Activated naive CD4-positive, alpha-beta T cell treated with anti-CD3 and anti-CD28 coated beads for 36 hours (primary cell): ENCODE data around the gene TMEM14A. TPM values are rescaled to one million over a fixed set of nuclear protein-coding genes. Genes with fewer than 3 reads are reported as not detected.

Experiments
- CTCF ChIA-PET: fragments of 350-600 bp; sonication (Branson Sonifier 250); formaldehyde crosslinking; loops from one replicate; lab custom pipeline; 2021; ENCODE audit warnings: antibody characterized with exemption; lab: Charles Lee
- DNase-seq: peaks from one replicate; pipeline ENCODE4 v3.0.0-alpha.2; 2020
- H3K27ac Mint-ChIP-seq: one replicate; pipeline ENCODE4 v1.8.0; 2021; ENCODE audit warnings: mild to moderate bottlenecking, mixed read lengths
- H3K27me3 Mint-ChIP-seq: one replicate; pipeline ENCODE4 v1.8.0; 2021; ENCODE audit warnings: low read depth, mixed read lengths
- H3K36me3 Mint-ChIP-seq: one replicate; pipeline ENCODE4 v1.8.0; 2021; ENCODE audit warnings: low read depth, mixed read lengths
- H3K4me1 Mint-ChIP-seq: one replicate; pipeline ENCODE4 v1.8.0; 2021; ENCODE audit warnings: low read depth, mixed read lengths
- H3K4me3 Mint-ChIP-seq: one replicate; pipeline ENCODE4 v1.8.0; 2021; ENCODE audit warnings: mild to moderate bottlenecking, moderate library complexity, mixed read lengths
- H3K9me3 Mint-ChIP-seq: one replicate; pipeline ENCODE4 v1.8.0; 2021; ENCODE audit warnings: mixed read lengths
- intact Hi-C: fragments of 100-400 bp; cut with micrococcal nuclease; formaldehyde crosslinking; loops from one replicate; pipeline ENCODE4 v1.15.1; 2023
- total RNA-seq, 2 experiments: library from RNA; stranded (reverse); gene quantifications; one replicate each; pipeline ENCODE4 v1.2.3, GENCODE V29; 2021

TMEM14A gene
- total RNA-seq: 10 to 100 TPM; 10.4 to 11.0 TPM

DNA sequence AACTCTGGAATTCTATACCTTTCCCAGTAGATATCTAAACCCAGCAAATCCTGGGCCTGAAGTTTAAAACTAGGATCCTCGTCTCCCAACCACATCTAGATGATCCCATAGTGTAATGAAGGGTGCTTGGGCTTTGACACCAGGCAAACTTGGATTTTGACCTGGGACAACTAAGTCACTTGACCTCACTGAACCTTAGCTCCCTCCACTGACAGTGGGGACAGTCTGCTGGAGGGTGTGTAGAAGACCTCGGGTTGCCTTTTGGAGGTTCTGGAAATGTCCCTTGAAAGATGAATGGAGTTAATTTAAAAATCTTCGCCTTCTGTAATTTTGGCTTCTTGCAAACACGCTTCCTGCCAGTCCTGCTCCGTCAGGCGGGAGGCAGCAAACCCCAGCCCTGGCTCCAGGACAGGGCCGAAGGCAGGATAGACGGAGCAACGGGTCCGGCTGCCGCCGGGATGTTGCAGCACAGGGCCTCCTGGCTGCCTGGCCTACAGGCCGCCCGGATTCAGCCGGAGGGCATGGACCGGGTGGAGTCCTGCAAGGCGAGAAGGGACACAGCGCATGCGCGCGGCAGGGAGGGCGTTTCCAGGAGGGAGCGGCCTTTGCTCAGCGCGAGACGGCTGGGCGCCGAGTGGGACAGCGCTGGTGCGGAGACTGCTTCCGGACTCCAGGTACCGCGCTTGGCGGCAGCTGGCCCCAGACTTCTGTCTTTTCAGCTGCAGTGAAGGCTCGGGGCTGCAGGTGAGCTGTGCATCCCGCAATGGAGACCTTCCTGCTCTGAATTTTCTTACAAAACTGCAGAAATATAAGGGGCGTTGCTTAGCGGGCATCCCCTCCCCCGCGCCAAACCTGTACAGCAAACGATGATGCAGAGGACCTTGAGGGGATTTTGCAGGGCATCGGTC, at the start of gene TMEM14A:
TSS of gene TMEM14A (plus strand) at position 612 of the 908 bp plus-strand sequence. CDS start 5,990 bp downstream, outside the sequence.
- CTCF ChIA-PET: interaction anchor here (0.6 to 2.8 kb wide), 5 partner anchors 19 to 256 kb away, joined by 3 to 12 read pairs (median 4); no protein-coding TSS in a partner anchor
- H3K27ac Mint-ChIP-seq: peak within 1 kb of the TSS; percentile 51
- peak within 1 kb of the TSS; percentile 82 for H3K4me3 Mint-ChIP-seq
- H3K4me1 Mint-ChIP-seq: peaks cover 27% of the 10 kb centered on the region
- peak; percentile 93 for DNase-seq
- intact Hi-C loops: loop anchor here (1.0 to 5.0 kb wide), 3 partner anchors 7 to 327 kb away; partner anchors contain the start of genes EFHC1 and GSTA4
- H3K27me3 Mint-ChIP-seq: no peaks in the 10 kb centered on the region
- no peaks in the 10 kb centered on the region for H3K36me3 Mint-ChIP-seq
- H3K9me3 Mint-ChIP-seq: no peaks in the 10 kb centered on the region

GRCh38 chr6:52621631-52622030, 49.3 kb upstream of the TMEM14A start:
- intact Hi-C loops: no loop called here
- H3K27ac Mint-ChIP-seq: no peak overlapping the region
- CTCF ChIA-PET: interaction anchor here (1.0 kb wide), 1 partner anchor 46 kb away, joined by 3 read pairs; no protein-coding TSS in a partner anchor

GRCh38 chr6:52622810-52623209, 48.1 kb upstream of the TMEM14A start:
- CTCF ChIA-PET: interaction anchor here (0.6 kb wide), 1 partner anchor 160 kb away, joined by 3 read pairs; no protein-coding TSS in a partner anchor
- Mint-ChIP-seq H3K27me3 (no peaks in the 10 kb centered on the region), H3K27ac (no peak overlapping the region), H3K4me3 (no peak overlapping the region), H3K4me1 (no peaks in the 10 kb centered on the region), H3K36me3 (no peaks in the 10 kb centered on the region), H3K9me3 (no peaks in the 10 kb centered on the region)
- intact Hi-C loops: no loop called here
- DNase-seq: no peak

More at GRCh38 chr6:52621631-52622030, 49.3 kb upstream of the TMEM14A start:
- no peak for DNase-seq
- H3K36me3 Mint-ChIP-seq: no peaks in the 10 kb centered on the region
- H3K9me3 Mint-ChIP-seq: no peaks in the 10 kb centered on the region
- no peaks in the 10 kb centered on the region for H3K4me1 Mint-ChIP-seq
- H3K4me3 Mint-ChIP-seq: no peak overlapping the region
- no peaks in the 10 kb centered on the region for H3K27me3 Mint-ChIP-seq

- no peak for DNase-seq
- CTCF ChIA-PET: interaction anchor here (11.4 kb wide), 1 partner anchor 19 kb away, joined by 81 read pairs; no protein-coding TSS in a partner anchor
- intact Hi-C loops: loop anchor here (10.0 kb wide), 1 partner anchor 363 kb away; the partner anchor contains the start of gene GSTA4
- no peaks in the 10 kb centered on the region for H3K36me3 Mint-ChIP-seq
- H3K9me3 Mint-ChIP-seq: no peaks in the 10 kb centered on the region
- no peaks in the 10 kb centered on the region for H3K27me3 Mint-ChIP-seq
- peaks cover 18% of the 10 kb centered on the region for H3K4me1 Mint-ChIP-seq
- no peak overlapping the region for H3K27ac Mint-ChIP-seq
- no peak overlapping the region for H3K4me3 Mint-ChIP-seq
Measured at GRCh38 chr6:52632011-52632410, 38.9 kb upstream of the TMEM14A start.

GRCh38 chr6:52634211-52634610, 36.7 kb upstream of the TMEM14A start:
- H3K27ac Mint-ChIP-seq: peak overlapping the region; percentile 67
- intact Hi-C loops: loop anchor here (10.0 kb wide), 1 partner anchor 361 kb away; the partner anchor contains the start of gene GSTA4
- no peaks in the 10 kb centered on the region for H3K9me3 Mint-ChIP-seq
- peaks cover 2% of the 10 kb centered on the region for H3K27me3 Mint-ChIP-seq
- no peak overlapping the region for H3K4me3 Mint-ChIP-seq
- no peak for DNase-seq
- CTCF ChIA-PET: interaction anchor here (1.0 to 11.4 kb wide), 10 partner anchors 17 to 348 kb away, joined by 4 to 81 read pairs (median 5); partner anchors contain the start of gene TMEM14A
- no peaks in the 10 kb centered on the region for H3K36me3 Mint-ChIP-seq
- peaks cover 18% of the 10 kb centered on the region for H3K4me1 Mint-ChIP-seq

DNA sequence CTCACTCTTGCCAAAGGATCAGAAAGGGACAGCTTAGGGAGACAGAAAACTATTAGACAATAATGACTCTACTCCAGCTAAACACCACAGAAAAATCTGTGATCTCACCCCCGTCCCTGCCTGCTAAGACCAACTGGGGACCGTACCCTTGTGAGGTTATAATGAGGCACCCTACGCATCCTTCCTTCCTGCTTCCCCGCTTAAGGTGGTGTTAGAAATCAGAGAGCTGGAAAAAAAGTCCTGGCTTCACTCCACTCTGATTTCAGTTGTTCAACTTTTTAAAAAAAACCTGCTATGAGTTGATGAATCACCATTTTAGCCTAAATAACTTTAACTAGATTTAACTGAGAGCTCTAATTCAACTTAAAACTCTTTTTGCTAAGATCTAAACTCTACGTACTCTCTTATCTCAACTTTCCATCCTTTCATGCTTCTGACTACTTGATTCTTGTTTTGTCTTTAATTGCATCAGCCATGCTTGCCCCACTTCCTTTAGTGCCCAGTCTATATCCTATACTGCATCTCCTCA, 35.8 kb upstream of the TMEM14A start:
- peak overlapping the region; percentile 25 for H3K4me3 Mint-ChIP-seq

DNA sequence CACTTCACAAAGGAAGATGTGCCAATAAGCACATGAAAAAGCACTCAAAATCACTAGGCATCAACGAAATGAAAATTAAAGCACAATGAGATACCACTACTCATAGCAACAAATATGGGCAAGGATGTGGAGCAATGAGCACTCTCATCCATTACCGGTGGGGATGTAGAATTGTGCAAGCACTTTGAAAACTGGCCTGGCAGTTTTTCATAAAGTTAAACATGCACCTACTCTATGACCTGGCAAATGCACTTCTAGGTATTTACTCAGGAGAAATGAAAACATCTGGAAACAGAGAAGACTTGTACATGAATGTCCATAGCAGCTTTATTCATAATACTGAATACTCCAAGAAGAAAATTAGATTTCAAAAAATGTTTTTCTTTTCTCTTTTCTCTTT, 34.1 kb upstream of the TMEM14A start:
- CTCF ChIA-PET: interaction anchor here (0.7 to 11.4 kb wide), 2 partner anchors 14 to 41 kb away, joined by 3 to 81 read pairs; no protein-coding TSS in a partner anchor
- no peak overlapping the region for H3K4me3 Mint-ChIP-seq
- peaks cover 23% of the 10 kb centered on the region for H3K4me1 Mint-ChIP-seq
- DNase-seq: no peak
- no peaks in the 10 kb centered on the region for H3K36me3 Mint-ChIP-seq
- peaks cover 14% of the 10 kb centered on the region for H3K27me3 Mint-ChIP-seq
- H3K9me3 Mint-ChIP-seq: no peaks in the 10 kb centered on the region
- no peak overlapping the region for H3K27ac Mint-ChIP-seq
- intact Hi-C loops: loop anchor here (10.0 kb wide), 1 partner anchor 358 kb away; the partner anchor contains the start of gene GSTA4

More for the DNA sequence above, 35.8 kb upstream of the TMEM14A start:
- H3K36me3 Mint-ChIP-seq: no peaks in the 10 kb centered on the region
- peaks cover 5% of the 10 kb centered on the region for H3K27me3 Mint-ChIP-seq
- peak; percentile 75 for DNase-seq
- H3K27ac Mint-ChIP-seq: peak overlapping the region; percentile 67
- H3K9me3 Mint-ChIP-seq: no peaks in the 10 kb centered on the region
- peaks cover 18% of the 10 kb centered on the region for H3K4me1 Mint-ChIP-seq
- intact Hi-C loops: loop anchor here (1.0 to 10.0 kb wide), 11 partner anchors 17 to 478 kb away; partner anchors contain the start of genes EFHC1, GSTA4 and MCM3
- CTCF ChIA-PET: interaction anchor here (0.6 to 11.4 kb wide), 13 partner anchors 8 to 349 kb away, joined by 3 to 81 read pairs (median 4); no protein-coding TSS in a partner anchor

GRCh38 chr6:52639493-52639892, 31.4 kb upstream of the TMEM14A start:
- no peak overlapping the region for H3K4me3 Mint-ChIP-seq
- no peaks in the 10 kb centered on the region for H3K36me3 Mint-ChIP-seq
- CTCF ChIA-PET: interaction anchor here (0.6 to 11.4 kb wide), 2 partner anchors 12 to 225 kb away, joined by 4 to 81 read pairs; no protein-coding TSS in a partner anchor
- no peak overlapping the region for H3K27ac Mint-ChIP-seq
- peaks cover 15% of the 10 kb centered on the region for H3K27me3 Mint-ChIP-seq
- intact Hi-C loops: loop anchor here (10.0 kb wide), 1 partner anchor 355 kb away; the partner anchor contains the start of gene GSTA4
- DNase-seq: no peak
- H3K9me3 Mint-ChIP-seq: no peaks in the 10 kb centered on the region
- H3K4me1 Mint-ChIP-seq: peaks cover 20% of the 10 kb centered on the region

DNA sequence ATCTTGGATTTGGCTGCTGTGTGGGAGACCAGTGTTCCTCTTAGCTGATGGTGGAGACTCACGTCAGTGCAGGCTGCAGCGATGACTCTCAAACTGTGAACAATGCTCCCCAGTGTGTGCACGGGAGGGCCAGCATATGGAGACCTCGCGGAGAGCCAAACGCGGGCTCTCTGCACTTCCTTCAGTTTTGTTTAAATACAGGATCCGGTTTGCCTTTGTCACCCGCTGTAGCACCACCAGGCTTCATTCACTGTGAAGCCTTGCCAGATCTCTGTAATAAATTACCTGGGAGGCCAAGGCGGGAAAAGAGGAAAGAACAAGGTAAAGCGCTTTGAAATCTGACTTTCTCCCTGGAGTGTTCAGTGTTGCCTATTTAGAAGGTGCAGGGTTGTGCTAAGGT, 30.7 kb upstream of the TMEM14A start:
- no peak overlapping the region for H3K27ac Mint-ChIP-seq
- intact Hi-C loops: no loop called here
- CTCF ChIA-PET: interaction anchor here (11.4 kb wide), 1 partner anchor 11 kb away, joined by 81 read pairs; no protein-coding TSS in a partner anchor

GRCh38 chr6:52640916-52641315, 30.0 kb upstream of the TMEM14A start:
- Mint-ChIP-seq H3K4me1 (peaks cover 7% of the 10 kb centered on the region), H3K9me3 (no peaks in the 10 kb centered on the region), H3K36me3 (no peaks in the 10 kb centered on the region), H3K27ac (no peak overlapping the region), H3K27me3 (peaks cover 15% of the 10 kb centered on the region), H3K4me3 (no peak overlapping the region)
- intact Hi-C loops: no loop called here
- CTCF ChIA-PET: interaction anchor here (0.9 to 11.4 kb wide), 5 partner anchors 10 to 233 kb away, joined by 3 to 81 read pairs (median 5); partner anchors contain the start of gene TRAM2
- DNase-seq: no peak

More for the DNA sequence above, 30.7 kb upstream of the TMEM14A start:
- DNase-seq: no peak
- peaks cover 13% of the 10 kb centered on the region for H3K4me1 Mint-ChIP-seq
- H3K9me3 Mint-ChIP-seq: no peaks in the 10 kb centered on the region
- H3K36me3 Mint-ChIP-seq: no peaks in the 10 kb centered on the region
- peaks cover 15% of the 10 kb centered on the region for H3K27me3 Mint-ChIP-seq
- H3K4me3 Mint-ChIP-seq: no peak overlapping the region

GRCh38 chr6:52641388-52641787, 29.5 kb upstream of the TMEM14A start:
- no peaks in the 10 kb centered on the region for H3K36me3 Mint-ChIP-seq
- intact Hi-C loops: no loop called here
- no peak overlapping the region for H3K4me3 Mint-ChIP-seq
- DNase-seq: no peak
- CTCF ChIA-PET: interaction anchor here (0.9 to 11.4 kb wide), 5 partner anchors 10 to 234 kb away, joined by 3 to 81 read pairs (median 5); partner anchors contain the start of gene TRAM2
- H3K9me3 Mint-ChIP-seq: no peaks in the 10 kb centered on the region
- H3K4me1 Mint-ChIP-seq: peaks cover 7% of the 10 kb centered on the region
- no peak overlapping the region for H3K27ac Mint-ChIP-seq
- peaks cover 15% of the 10 kb centered on the region for H3K27me3 Mint-ChIP-seq
